Measurements from ENCODE around the gene SPINK2.
A peak's percentile ranks its signal among the peaks of the same experiment; 100 is the strongest.

The SPINK2 gene

GRCh38 chr4:56821381-56822243 lies at the start of gene SPINK2:
TSS of gene SPINK2 (minus strand) at chr4:56821701. CDS start at chr4:56821662, 39 bp downstream.
- no peak within 1 kb of the TSS for H3K27ac Mint-ChIP-seq
- no peaks in the 10 kb centered on the region for H3K36me3 Mint-ChIP-seq

GRCh38 chr4:56870946-56871345 lies 49.4 kb upstream of the SPINK2 start:
- no peaks in the 10 kb centered on the region for H3K9me3 Mint-ChIP-seq
- no peaks in the 10 kb centered on the region for H3K36me3 Mint-ChIP-seq
- H3K4me1 Mint-ChIP-seq, result no peaks in the 10 kb centered on the region
- ATAC-seq (no peak), DNase-seq (ENCODE audit: low spot score in 2 of 2) (no peak)
- H3K27ac Mint-ChIP-seq, result no peak overlapping the region
- no peak overlapping the region for H3K4me3 Mint-ChIP-seq

More at GRCh38 chr4:56821381-56822243, at the start of gene SPINK2:
- DNase-seq (ENCODE audit: low spot score in 2 of 2), result peak; percentile 31 to 56
- Mint-ChIP-seq H3K4me1 (peaks cover 16% of the 10 kb centered on the region), H3K4me3 (peak within 1 kb of the TSS; percentile 62), H3K9me3 (no peaks in the 10 kb centered on the region)
- peak; percentile 74 for ATAC-seq

- ATAC-seq, result peak; percentile 83
- H3K36me3 Mint-ChIP-seq, result no peaks in the 10 kb centered on the region
- no peak for DNase-seq (ENCODE audit: low spot score in 2 of 2)
- H3K27ac Mint-ChIP-seq, result no peak overlapping the region
- H3K4me1 Mint-ChIP-seq, result peaks cover 8% of the 10 kb centered on the region
- H3K9me3 Mint-ChIP-seq, result no peaks in the 10 kb centered on the region
- H3K4me3 Mint-ChIP-seq, result no peak overlapping the region
Measured at GRCh38 chr4:56863441-56864139, 42.1 kb upstream of the SPINK2 start.

- Mint-ChIP-seq H3K4me1 (peaks cover 8% of the 10 kb centered on the region), H3K36me3 (no peaks in the 10 kb centered on the region), H3K4me3 (no peak overlapping the region), H3K27ac (no peak overlapping the region), H3K9me3 (no peaks in the 10 kb centered on the region)
- DNase-seq (ENCODE audit: low spot score in 2 of 2) (no peak), ATAC-seq (no peak)
Measured at GRCh38 chr4:56861360-56861759, 39.9 kb upstream of the SPINK2 start.

GRCh38 chr4:56860781-56861180 lies 39.3 kb upstream of the SPINK2 start:
- peaks cover 8% of the 10 kb centered on the region for H3K4me1 Mint-ChIP-seq
- H3K36me3 Mint-ChIP-seq, result no peaks in the 10 kb centered on the region
- no peak overlapping the region for H3K4me3 Mint-ChIP-seq
- ATAC-seq (peak; percentile 54), DNase-seq (ENCODE audit: low spot score in 2 of 2) (no peak)
- no peaks in the 10 kb centered on the region for H3K9me3 Mint-ChIP-seq
- H3K27ac Mint-ChIP-seq, result no peak overlapping the region

GRCh38 chr4:56859841-56860240 lies 38.3 kb upstream of the SPINK2 start:
- Mint-ChIP-seq H3K4me3 (no peak overlapping the region), H3K4me1 (peaks cover 8% of the 10 kb centered on the region), H3K36me3 (no peaks in the 10 kb centered on the region), H3K9me3 (no peaks in the 10 kb centered on the region), H3K27ac (no peak overlapping the region)
- ATAC-seq, result no peak
- no peak for DNase-seq (ENCODE audit: low spot score in 2 of 2)

GRCh38 chr4:56857601-56858309 lies 36.3 kb upstream of the SPINK2 start:
- H3K27ac Mint-ChIP-seq, result no peak overlapping the region
- DNase-seq (ENCODE audit: low spot score in 2 of 2) (no peak), ATAC-seq (no peak)
- H3K9me3 Mint-ChIP-seq, result no peaks in the 10 kb centered on the region
- H3K36me3 Mint-ChIP-seq, result no peaks in the 10 kb centered on the region
- no peaks in the 10 kb centered on the region for H3K4me1 Mint-ChIP-seq
- no peak overlapping the region for H3K4me3 Mint-ChIP-seq

GRCh38 chr4:56856656-56857055 lies 35.2 kb upstream of the SPINK2 start:
- Mint-ChIP-seq H3K36me3 (no peaks in the 10 kb centered on the region), H3K27ac (no peak overlapping the region), H3K9me3 (no peaks in the 10 kb centered on the region), H3K4me1 (no peaks in the 10 kb centered on the region), H3K4me3 (no peak overlapping the region)
- no peak for ATAC-seq
- no peak for DNase-seq (ENCODE audit: low spot score in 2 of 2)

GRCh38 chr4:56850910-56851309 lies 29.4 kb upstream of the SPINK2 start:
- Mint-ChIP-seq H3K9me3 (no peaks in the 10 kb centered on the region), H3K27ac (no peak overlapping the region), H3K4me3 (no peak overlapping the region), H3K36me3 (no peaks in the 10 kb centered on the region), H3K4me1 (no peaks in the 10 kb centered on the region)
- no peak for DNase-seq (ENCODE audit: low spot score in 2 of 2)
- ATAC-seq, result no peak

- H3K27ac Mint-ChIP-seq, result no peak overlapping the region
- H3K9me3 Mint-ChIP-seq, result no peaks in the 10 kb centered on the region
- no peak for DNase-seq (ENCODE audit: low spot score in 2 of 2)
- no peaks in the 10 kb centered on the region for H3K4me1 Mint-ChIP-seq
- no peak for ATAC-seq
- H3K36me3 Mint-ChIP-seq, result no peaks in the 10 kb centered on the region
- no peak overlapping the region for H3K4me3 Mint-ChIP-seq
Measured at GRCh38 chr4:56844802-56845580, 23.5 kb upstream of the SPINK2 start.

GRCh38 chr4:56843421-56843899 lies 22.0 kb upstream of the SPINK2 start:
- Mint-ChIP-seq H3K36me3 (no peaks in the 10 kb centered on the region), H3K9me3 (no peaks in the 10 kb centered on the region), H3K4me3 (no peak overlapping the region), H3K4me1 (no peaks in the 10 kb centered on the region), H3K27ac (no peak overlapping the region)
- DNase-seq (ENCODE audit: low spot score in 2 of 2) (no peak), ATAC-seq (no peak)

- H3K4me3 Mint-ChIP-seq, result no peak overlapping the region
- no peaks in the 10 kb centered on the region for H3K9me3 Mint-ChIP-seq
- H3K36me3 Mint-ChIP-seq, result no peaks in the 10 kb centered on the region
- ATAC-seq, result no peak
- no peak for DNase-seq (ENCODE audit: low spot score in 2 of 2)
- H3K4me1 Mint-ChIP-seq, result peaks cover 6% of the 10 kb centered on the region
- no peak overlapping the region for H3K27ac Mint-ChIP-seq
Measured at GRCh38 chr4:56840559-56840958, 19.1 kb upstream of the SPINK2 start.

GRCh38 chr4:56828784-56829535 lies 7.5 kb upstream of the SPINK2 start:
- H3K27ac Mint-ChIP-seq, result no peak overlapping the region
- no peak for ATAC-seq

GRCh38 chr4:56823933-56824600 lies 2.6 kb upstream of the SPINK2 start:
- Mint-ChIP-seq H3K27ac (no peak overlapping the region), H3K9me3 (no peaks in the 10 kb centered on the region)

More at GRCh38 chr4:56828784-56829535, 7.5 kb upstream of the SPINK2 start:
- Mint-ChIP-seq H3K4me3 (no peak overlapping the region), H3K9me3 (no peaks in the 10 kb centered on the region), H3K36me3 (no peaks in the 10 kb centered on the region), H3K4me1 (peaks cover 5% of the 10 kb centered on the region)
- DNase-seq (ENCODE audit: low spot score in 2 of 2), result no peak

More at GRCh38 chr4:56823933-56824600, 2.6 kb upstream of the SPINK2 start:
- ATAC-seq (peak; percentile 15), DNase-seq (ENCODE audit: low spot score in 2 of 2) (no peak)
- Mint-ChIP-seq H3K36me3 (no peaks in the 10 kb centered on the region), H3K4me3 (no peak overlapping the region), H3K4me1 (peaks cover 7% of the 10 kb centered on the region)
